ENCODE results near the gene MAP2K1. TPM values are rescaled to one million over a fixed set of nuclear protein-coding genes. Genes with fewer than 3 reads are reported as not detected.

The MAP2K1 gene
- total RNA-seq, 1 experiment from 2014 or later, result 108 TPM

GRCh38 chr15:66491846-66492245, 105.1 kb downstream of the MAP2K1 start:
- ChIA-PET POLR2A (interaction anchor here (1.0 to 1.8 kb wide), 4 partner anchors 9 to 14 kb away, joined by 3 to 5 read pairs (median 4); partner anchors contain the start of gene ZWILCH), CTCF (interaction anchor here (0.5 kb wide), 1 partner anchor 1656 kb away, joined by 4 read pairs; no protein-coding TSS in a partner anchor)
- Mint-ChIP-seq H3K27me3 (ENCODE audit: insufficient read depth, unreplicated experiment) (no peaks in the 10 kb centered on the region), H3K9me3 (ENCODE audit: unreplicated experiment) (no peaks in the 10 kb centered on the region), H3K27ac (ENCODE audit: low read depth, unreplicated experiment) (no peak overlapping the region), H3K36me3 (ENCODE audit: insufficient read depth, unreplicated experiment) (peaks cover 57% of the 10 kb centered on the region), H3K4me1 (ENCODE audit: insufficient read depth, unreplicated experiment) (peaks cover 7% of the 10 kb centered on the region), H3K4me3 (ENCODE audit: unreplicated experiment) (no peak overlapping the region)
- no peak for TF ChIP-seq CTCF (IDR thresholded peaks at IDR 0.05; ENCODE audit: unreplicated experiment)
- intact Hi-C loops (cut with micrococcal nuclease), result no loop called here
- DNase-seq (ENCODE audit: unreplicated experiment), result no peak
- no TSS peak for BruUV-seq (replicated peaks)

GRCh38 chr15:66494262-66494661, 107.5 kb downstream of the MAP2K1 start:
- ChIA-PET POLR2A (interaction anchor here (0.6 to 1.6 kb wide), 4 partner anchors 10 to 107 kb away, joined by 4 to 5 read pairs (median 4); partner anchors contain the start of genes RPL4 and ZWILCH), CTCF (interaction anchor here (0.6 kb wide), 2 partner anchors 31 to 173 kb away, joined by 3 to 4 read pairs; no protein-coding TSS in a partner anchor)
- TF ChIP-seq CTCF (IDR thresholded peaks at IDR 0.05; ENCODE audit: unreplicated experiment), result no peak
- Mint-ChIP-seq H3K36me3 (ENCODE audit: insufficient read depth, unreplicated experiment) (peaks cover 69% of the 10 kb centered on the region), H3K4me3 (ENCODE audit: unreplicated experiment) (no peak overlapping the region), H3K27me3 (ENCODE audit: insufficient read depth, unreplicated experiment) (no peaks in the 10 kb centered on the region), H3K27ac (ENCODE audit: low read depth, unreplicated experiment) (no peak overlapping the region), H3K9me3 (ENCODE audit: unreplicated experiment) (no peaks in the 10 kb centered on the region), H3K4me1 (ENCODE audit: insufficient read depth, unreplicated experiment) (peaks cover 13% of the 10 kb centered on the region)
- no TSS peak for BruUV-seq (replicated peaks)
- intact Hi-C loops (cut with micrococcal nuclease), result no loop called here
- no peak for DNase-seq (ENCODE audit: unreplicated experiment)

- no TSS peak for BruUV-seq (replicated peaks)
- intact Hi-C loops (cut with micrococcal nuclease), result loop anchor here (1.0 to 5.0 kb wide), 4 partner anchors 111 to 515 kb away; partner anchors contain the start of genes MAP2K1 and TIPIN
- no peak for TF ChIP-seq CTCF (IDR thresholded peaks at IDR 0.05; ENCODE audit: unreplicated experiment)
- no peaks in the 10 kb centered on the region for H3K27me3 Mint-ChIP-seq (ENCODE audit: insufficient read depth, unreplicated experiment)
- ChIA-PET POLR2A (interaction anchor here (0.8 to 6.1 kb wide), 13 partner anchors 8 to 205 kb away, joined by 3 to 158 read pairs (median 6); partner anchors contain the start of genes DIS3L, MAP2K1, RPL4 and TIPIN), CTCF (interaction anchor here (0.7 to 4.0 kb wide), 13 partner anchors 8 to 364 kb away, joined by 3 to 50 read pairs (median 9); partner anchors contain the start of gene MAP2K1)
- no peaks in the 10 kb centered on the region for H3K9me3 Mint-ChIP-seq (ENCODE audit: unreplicated experiment)
- H3K36me3 Mint-ChIP-seq (ENCODE audit: insufficient read depth, unreplicated experiment), result peaks cover 75% of the 10 kb centered on the region
- H3K4me3 Mint-ChIP-seq (ENCODE audit: unreplicated experiment), result peak overlapping the region; percentile 90
- no peak for DNase-seq (ENCODE audit: unreplicated experiment)
- H3K27ac Mint-ChIP-seq (ENCODE audit: low read depth, unreplicated experiment), result peak overlapping the region; percentile 87
- peaks cover 13% of the 10 kb centered on the region for H3K4me1 Mint-ChIP-seq (ENCODE audit: insufficient read depth, unreplicated experiment)
Observed at GRCh38 chr15:66496951-66497501, 110.3 kb downstream of the MAP2K1 start.

All from MCF 10A (cell line).